EL (cell line): ENCODE results near the gene CDC37.
"Not testable (repeated sequence)": the region's sequence is repeated elsewhere in the genome, so short reads cannot be mapped to it uniquely, and the experiment has no call there.

Experiments used
- DNase-seq: peaks from one replicate; pipeline ENCODE4 v3.0.0-alpha.2; 2016

The CDC37 gene

GRCh38 chr19:10393137-10393536 is 10.2 kb downstream of the CDC37 start:
- DNase-seq: no peak

- no peak for DNase-seq
Measured at GRCh38 chr19:10392120-10392519, 11.2 kb downstream of the CDC37 start.

- peak; percentile 67 for DNase-seq
Measured at GRCh38 chr19:10390652-10391286, 12.6 kb downstream of the CDC37 start.

- peak; percentile 15 for DNase-seq
Measured at GRCh38 chr19:10389863-10390262, 13.5 kb downstream of the CDC37 start.

GRCh38 chr19:10388957-10389356 is 14.4 kb downstream of the CDC37 start:
- DNase-seq: peak; percentile 76

GRCh38 chr19:10384580-10384979 is 18.8 kb downstream of the CDC37 start:
- no peak for DNase-seq

GRCh38 chr19:10383223-10383499 is 20.2 kb downstream of the CDC37 start:
- not testable (repeated sequence) for DNase-seq

GRCh38 chr19:10380313-10381102 is 22.8 kb downstream of the CDC37 start, which contains the start of gene TYK2:
TSS of gene TYK2 (minus strand) at chr19:10380572. CDS start at chr19:10378406, 2,166 bp downstream.
- peak; percentile 99 for DNase-seq

GRCh38 chr19:10379880-10380312 is 23.4 kb downstream of the CDC37 start:
- no peak for DNase-seq

- DNase-seq: no peak
Measured at GRCh38 chr19:10378124-10378523, 25.2 kb downstream of the CDC37 start.

GRCh38 chr19:10377140-10377640 is 26.2 kb downstream of the CDC37 start:
- not testable (repeated sequence) for DNase-seq

GRCh38 chr19:10374931-10375330 is 28.4 kb downstream of the CDC37 start:
- no peak for DNase-seq

GRCh38 chr19:10372690-10373089 is 30.7 kb downstream of the CDC37 start:
- DNase-seq: no peak

GRCh38 chr19:10368101-10368803 is 35.1 kb downstream of the CDC37 start:
- DNase-seq: peak; percentile 22

- not testable (repeated sequence) for DNase-seq
Measured at GRCh38 chr19:10366950-10367512, 36.3 kb downstream of the CDC37 start.

GRCh38 chr19:10365518-10365917 is 37.8 kb downstream of the CDC37 start:
- DNase-seq: no peak

- DNase-seq: no peak
Measured at GRCh38 chr19:10364644-10365043, 38.7 kb downstream of the CDC37 start.

GRCh38 chr19:10363789-10364281 is 39.5 kb downstream of the CDC37 start:
- DNase-seq: peak; percentile 21

- no peak for DNase-seq
Measured at GRCh38 chr19:10362259-10362658, 41.1 kb downstream of the CDC37 start.

- no peak for DNase-seq
Measured at GRCh38 chr19:10361569-10362011, 41.8 kb downstream of the CDC37 start.

- DNase-seq: no peak
Measured at GRCh38 chr19:10356431-10356830, 46.9 kb downstream of the CDC37 start.

GRCh38 chr19:10353793-10354391 is 49.5 kb downstream of the CDC37 start:
- DNase-seq: no peak
